C4-2B (cell line): ENCODE results near the gene SLC24A3.

Source experiments
- CTCF ChIP-seq: fragments of 450-650 bp; conservative IDR thresholded peaks from 2 replicates; pipeline ENCODE4 v1.5.1; 2017; ENCODE audit warnings: mild to moderate bottlenecking
- ZFX ChIP-seq: fragments of 450-650 bp; IDR thresholded peaks from 2 replicates; pipeline ENCODE4 v1.6.1; 2017

- TF ChIP-seq CTCF: no peak
- TF ChIP-seq ZFX: no peak
These were observed 456.0 kb downstream of the SLC24A3 start for GRCh38 chr20:19668418-19668817.
